GM10266 (cell line): ENCODE measurements around the gene TPK1.

Source experiments
- DNase-seq: peaks from one replicate; pipeline ENCODE4 v3.0.0; 2012; ENCODE audit errors: extremely low spot score
- TF ChIP-seq, protein P1 (sequence below): IDR thresholded peaks from 2 replicates; pipeline ENCODE4 v1.5.1; 2012; ENCODE audit warnings: mild to moderate bottlenecking, low read depth; ENCODE audit not compliant: control insufficient read depth, insufficient read depth; ENCODE audit errors: missing control alignments

TPK1 gene

DNA sequence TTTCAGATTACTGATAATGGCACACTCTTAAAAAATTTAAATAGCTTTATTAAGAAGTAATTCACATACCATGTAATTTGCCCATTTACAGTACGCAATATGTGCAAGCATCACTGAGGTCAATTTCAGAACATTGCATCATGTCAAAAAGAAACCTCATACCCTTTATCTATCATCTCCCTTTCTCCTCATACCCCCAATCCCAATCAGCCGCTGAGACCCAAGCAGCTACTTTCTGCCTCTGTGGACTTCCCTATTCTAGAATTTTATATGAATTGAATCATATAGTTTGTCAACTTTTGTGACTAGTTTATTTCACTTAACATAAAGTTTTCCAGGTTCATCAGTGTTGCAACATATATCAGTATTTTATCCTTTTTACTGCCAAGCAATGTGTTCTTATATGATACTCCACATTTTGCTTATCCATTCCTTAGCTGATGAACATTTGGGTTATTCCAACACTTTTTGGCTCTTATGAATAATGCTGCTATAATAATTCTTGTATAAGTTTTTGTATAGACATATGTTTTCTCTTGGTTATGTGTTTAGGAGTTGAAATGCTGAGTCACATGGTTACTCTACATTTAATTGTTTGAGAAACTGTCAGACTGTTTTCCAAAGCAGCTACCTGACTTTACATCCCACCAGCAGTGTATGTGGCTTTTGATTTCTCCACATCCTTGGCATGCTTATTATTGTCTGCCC, 26.9 kb upstream of the TPK1 start:
- TF ChIP-seq, protein P1, sequence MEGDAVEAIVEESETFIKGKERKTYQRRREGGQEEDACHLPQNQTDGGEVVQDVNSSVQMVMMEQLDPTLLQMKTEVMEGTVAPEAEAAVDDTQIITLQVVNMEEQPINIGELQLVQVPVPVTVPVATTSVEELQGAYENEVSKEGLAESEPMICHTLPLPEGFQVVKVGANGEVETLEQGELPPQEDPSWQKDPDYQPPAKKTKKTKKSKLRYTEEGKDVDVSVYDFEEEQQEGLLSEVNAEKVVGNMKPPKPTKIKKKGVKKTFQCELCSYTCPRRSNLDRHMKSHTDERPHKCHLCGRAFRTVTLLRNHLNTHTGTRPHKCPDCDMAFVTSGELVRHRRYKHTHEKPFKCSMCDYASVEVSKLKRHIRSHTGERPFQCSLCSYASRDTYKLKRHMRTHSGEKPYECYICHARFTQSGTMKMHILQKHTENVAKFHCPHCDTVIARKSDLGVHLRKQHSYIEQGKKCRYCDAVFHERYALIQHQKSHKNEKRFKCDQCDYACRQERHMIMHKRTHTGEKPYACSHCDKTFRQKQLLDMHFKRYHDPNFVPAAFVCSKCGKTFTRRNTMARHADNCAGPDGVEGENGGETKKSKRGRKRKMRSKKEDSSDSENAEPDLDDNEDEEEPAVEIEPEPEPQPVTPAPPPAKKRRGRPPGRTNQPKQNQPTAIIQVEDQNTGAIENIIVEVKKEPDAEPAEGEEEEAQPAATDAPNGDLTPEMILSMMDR: no peak
- DNase-seq: no peak

DNA sequence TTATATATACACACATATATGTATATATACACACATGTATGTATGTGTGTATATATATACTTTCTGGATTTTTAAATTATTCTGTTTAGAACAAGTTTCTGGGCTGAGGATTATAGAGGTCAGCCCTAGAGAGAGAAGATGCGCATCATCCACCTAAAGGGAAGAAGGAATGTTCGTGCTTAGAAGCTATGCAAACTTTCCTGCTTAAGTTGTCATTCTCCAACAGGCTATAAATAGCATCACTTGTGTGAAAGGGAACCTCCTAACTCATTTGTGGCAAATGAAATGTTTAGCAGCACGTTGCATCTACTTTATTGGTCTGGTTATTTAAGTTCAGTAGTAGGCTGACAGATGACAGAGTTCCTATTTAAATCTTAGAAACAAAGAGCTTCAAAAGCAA, 23.9 kb upstream of the TPK1 start:
- DNase-seq: no peak
- TF ChIP-seq, protein P1: no peak

DNA sequence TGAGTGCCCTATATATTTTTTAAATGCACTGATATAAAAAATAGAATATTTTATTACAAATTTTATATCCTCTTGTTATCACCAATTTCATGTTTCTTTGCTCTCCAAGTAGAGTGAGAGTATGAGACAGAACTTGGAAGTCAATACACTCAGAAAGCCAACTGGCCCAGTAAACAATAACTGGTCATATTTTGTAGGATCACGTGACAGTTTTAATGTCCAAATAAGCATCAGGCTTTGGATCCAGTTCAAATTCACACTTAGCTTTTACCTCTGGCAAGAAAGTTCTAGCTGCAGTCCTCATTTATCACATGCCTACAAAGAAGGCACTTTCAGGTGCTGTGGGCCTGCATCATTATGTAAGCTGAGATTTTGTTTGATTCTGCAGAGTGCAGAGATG, 21.6 kb upstream of the TPK1 start:
- no peak for DNase-seq
- TF ChIP-seq, protein P1: no peak

DNA sequence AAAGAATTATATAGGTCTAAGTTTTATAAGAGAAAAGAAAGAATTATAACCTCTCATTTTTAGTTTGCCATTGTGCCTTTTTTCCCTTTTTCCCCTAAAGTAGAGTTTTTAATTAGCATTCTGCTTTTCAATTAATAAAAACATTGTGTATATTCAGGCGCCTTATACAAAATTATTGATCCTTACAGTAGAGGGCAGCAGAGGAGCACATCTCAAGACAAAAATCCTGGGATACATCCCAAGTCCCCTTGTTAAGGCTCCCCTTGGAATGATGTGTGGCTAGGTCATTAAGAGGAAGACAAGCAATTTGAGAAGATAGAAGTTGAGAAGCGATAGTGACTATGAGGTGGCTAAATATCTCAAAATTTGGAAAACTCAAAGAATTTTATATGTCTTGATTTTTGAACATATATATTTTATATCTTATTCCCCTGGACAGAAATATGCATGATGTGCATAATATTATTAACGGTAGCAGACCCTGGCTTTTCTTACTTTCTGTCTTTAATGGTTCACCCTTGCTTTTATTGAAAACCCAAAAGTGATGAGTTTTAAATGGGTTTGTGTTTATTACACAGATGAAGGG, 19.1 kb upstream of the TPK1 start:
- TF ChIP-seq, protein P1: peak; percentile 37
- DNase-seq: no peak

DNA sequence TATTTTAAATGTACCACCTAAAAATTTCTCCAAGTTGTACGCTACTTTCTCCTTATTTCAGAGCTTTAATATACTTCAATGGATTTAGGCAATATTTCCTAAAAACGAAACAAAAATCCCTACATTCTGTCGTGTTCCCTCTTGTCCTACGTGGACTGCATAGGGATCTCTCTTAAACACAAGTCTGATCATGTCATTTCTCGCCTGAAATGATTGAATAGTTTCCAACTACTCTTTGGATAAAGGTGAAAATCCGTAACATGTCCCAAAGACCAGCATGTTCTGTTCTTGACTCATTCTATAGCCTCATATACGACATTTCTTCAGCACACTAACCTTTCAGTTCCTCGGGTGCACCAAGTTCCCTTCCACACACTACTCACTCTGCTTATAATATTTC, 17.7 kb upstream of the TPK1 start:
- TF ChIP-seq, protein P1: no peak
- DNase-seq: no peak

DNA sequence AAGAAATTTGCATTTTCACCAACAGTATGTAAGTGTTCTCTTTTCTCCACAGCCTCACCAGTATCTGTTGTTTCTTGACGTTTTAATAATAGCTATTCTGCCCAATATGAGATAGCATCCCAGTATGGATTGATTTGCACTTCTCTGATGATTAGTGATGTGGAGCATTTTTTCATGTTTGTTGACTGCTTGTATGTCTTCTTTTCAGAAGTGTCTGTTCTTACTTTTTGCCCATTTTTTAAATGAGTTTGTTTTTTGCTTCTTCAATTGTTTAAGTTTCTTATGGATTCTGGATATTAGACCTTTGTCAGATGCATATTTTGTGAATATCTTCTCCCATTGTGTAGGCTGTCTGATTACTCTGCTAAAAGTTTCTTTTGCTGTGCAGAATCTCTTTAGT, 12.2 kb upstream of the TPK1 start:
- TF ChIP-seq, protein P1: no peak
- DNase-seq: no peak

DNA sequence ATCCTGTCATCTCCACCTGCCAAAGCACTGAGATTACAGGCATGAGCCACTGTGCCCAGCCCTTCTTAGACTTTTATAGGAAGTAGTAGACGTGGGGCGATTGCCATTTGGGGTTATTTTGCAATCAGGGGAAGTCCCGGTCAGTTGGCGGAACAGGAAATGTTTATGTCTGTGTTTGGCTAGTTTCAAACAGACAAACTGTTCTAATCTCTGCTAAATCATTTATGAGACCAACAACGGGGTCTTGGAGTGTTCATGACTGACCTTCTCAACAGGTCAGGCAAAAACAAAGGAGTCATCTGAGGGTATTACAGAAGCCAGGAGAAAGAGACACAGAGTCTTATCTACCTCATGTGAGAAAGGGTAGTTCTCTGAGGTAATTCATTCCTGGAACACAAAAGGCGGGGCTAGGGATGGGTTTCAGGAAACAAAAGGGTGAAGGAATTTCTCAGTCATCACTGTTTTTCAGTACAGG, 6.6 kb upstream of the TPK1 start:
- TF ChIP-seq, protein P1: no peak
- peak; percentile 49 for DNase-seq
